ENCODE measurements around the gene ZFP57. TPM values are rescaled to one million over a fixed set of nuclear protein-coding genes. Genes with fewer than 3 reads are reported as not detected.
"Not testable (repeated sequence)": the region's sequence is repeated elsewhere in the genome, so short reads cannot be mapped to it uniquely, and the experiment has no call there.

The ZFP57 gene
- total RNA-seq, 1 donor from 2014 or later = not detected

GRCh38 chr6:29661502-29662141, 19.3 kb downstream of the ZFP57 start:
- DNase-seq (ENCODE audit: low spot score); ATAC-seq; intact Hi-C loops (cut with DNase I): not testable (repeated sequence)

GRCh38 chr6:29661071-29661470, 19.9 kb downstream of the ZFP57 start:
- DNase-seq (ENCODE audit: low spot score) = no peak
- intact Hi-C loops (cut with DNase I) = no loop called here
- ATAC-seq = no peak

GRCh38 chr6:29656798-29657197, 24.2 kb downstream of the ZFP57 start, which contains the start of gene MOG:
TSS of gene MOG (plus strand) at chr6:29657092. CDS start at chr6:29657210, 118 bp downstream.
- intact Hi-C loops (cut with DNase I) = no loop called here
- ATAC-seq = no peak
- no peak for DNase-seq (ENCODE audit: low spot score)

- intact Hi-C loops (cut with DNase I) = no loop called here
- no peak for DNase-seq (ENCODE audit: low spot score)
- no peak for ATAC-seq
These were observed 24.8 kb downstream of the ZFP57 start for GRCh38 chr6:29656157-29656556.

- no peak for ATAC-seq
These were observed 25.3 kb downstream of the ZFP57 start for GRCh38 chr6:29655658-29656057.

GRCh38 chr6:29653452-29654038, 27.4 kb downstream of the ZFP57 start:
- DNase-seq (ENCODE audit: low spot score) = no peak
- ATAC-seq = no peak
- intact Hi-C loops (cut with DNase I) = no loop called here

More at GRCh38 chr6:29655658-29656057, 25.3 kb downstream of the ZFP57 start:
- no peak for DNase-seq (ENCODE audit: low spot score)
- intact Hi-C loops (cut with DNase I) = no loop called here

GRCh38 chr6:29652198-29652584, 28.8 kb downstream of the ZFP57 start:
- ATAC-seq (no peak), DNase-seq (ENCODE audit: low spot score) (no peak)
- intact Hi-C loops (cut with DNase I) = no loop called here

- intact Hi-C loops (cut with DNase I) = no loop called here
- ATAC-seq (no peak), DNase-seq (ENCODE audit: low spot score) (no peak)
These were observed 29.3 kb downstream of the ZFP57 start for GRCh38 chr6:29651413-29652197.

GRCh38 chr6:29649701-29650673, 31.0 kb downstream of the ZFP57 start:
- intact Hi-C loops (cut with DNase I) = no loop called here

GRCh38 chr6:29647927-29648642, 32.9 kb downstream of the ZFP57 start:
- ATAC-seq = no peak
- intact Hi-C loops (cut with DNase I) = no loop called here
- DNase-seq (ENCODE audit: low spot score) = no peak

More at GRCh38 chr6:29649701-29650673, 31.0 kb downstream of the ZFP57 start:
- DNase-seq (ENCODE audit: low spot score) (peak; percentile 100), ATAC-seq (peak; percentile 99)

GRCh38 chr6:29641430-29642148, 39.4 kb downstream of the ZFP57 start:
- no peak for ATAC-seq
- DNase-seq (ENCODE audit: low spot score) = no peak
- intact Hi-C loops (cut with DNase I) = no loop called here

GRCh38 chr6:29637247-29637646, 43.7 kb downstream of the ZFP57 start:
- intact Hi-C loops (cut with DNase I) = no loop called here
- DNase-seq (ENCODE audit: low spot score) = no peak

GRCh38 chr6:29633534-29633905, 47.4 kb downstream of the ZFP57 start:
- DNase-seq (ENCODE audit: low spot score) (no peak), ATAC-seq (peak; percentile 18)
- intact Hi-C loops (cut with DNase I) = no loop called here

More at GRCh38 chr6:29637247-29637646, 43.7 kb downstream of the ZFP57 start:
- ATAC-seq = no peak

- ATAC-seq = peak; percentile 96
- DNase-seq (ENCODE audit: low spot score) = peak; percentile 94
- intact Hi-C loops (cut with DNase I) = no loop called here
These were observed 48.0 kb downstream of the ZFP57 start, which contains the start of gene GABBR1 for GRCh38 chr6:29632789-29633533. TSS of gene GABBR1 (minus strand) at chr6:29633183. CDS start at chr6:29632385, 798 bp downstream.

- intact Hi-C loops (cut with DNase I) = no loop called here
- ATAC-seq (peak; percentile 20), DNase-seq (ENCODE audit: low spot score) (peak; percentile 84)
These were observed 48.9 kb downstream of the ZFP57 start for GRCh38 chr6:29631860-29632731.

All from sciatic nerve (tissue), 2 donors.